SH-SY5Y (cell line): ENCODE data around the gene QRFP.

ENCODE experiments used
- GATA2 ChIP-seq: IDR thresholded peaks from 2 replicates; pipeline ENCODE4 v1.6.1; 2011; ENCODE audit warnings: mild to moderate bottlenecking, low read depth, low read length
- GATA3 ChIP-seq: IDR thresholded peaks from 2 replicates; pipeline ENCODE4 v1.6.1; 2011; ENCODE audit warnings: low read depth, mild to moderate bottlenecking, low read length, moderate library complexity

- TF ChIP-seq GATA2 (no peak), GATA3 (no peak)
These were observed 15.9 kb downstream of the QRFP start for GRCh38 chr9:130880599-130881220.
